Vagina (tissue), 2 donors: ENCODE measurements around the gene LRIT3.

Experiments
- CTCF ChIP-seq, 3 experiments: fragments of 450-650 bp in 2 of 3; fragments of 200-600 bp in 1 of 3; sonication (generic) in 1 of 3; IDR thresholded peaks; one replicate each; pipeline ENCODE4 v1.5.1; 2017 to 2019; ENCODE audit warnings: antibody characterized with exemption in 3 of 3, mild to moderate bottlenecking in 2 of 3, moderate library complexity in 2 of 3
- POLR2AphosphoS5 ChIP-seq, 2 donors: sonication (generic); formaldehyde crosslinking; IDR thresholded peaks; one replicate each; pipeline ENCODE4 v1.9.0; 2017; ENCODE audit warnings: antibody characterized with exemption in 2 of 2, mild to moderate bottlenecking in 2 of 2, low read depth in 1 of 2; ENCODE audit not compliant: insufficient read depth in 1 of 2

- TF ChIP-seq CTCF (IDR thresholded peaks at IDR 0.05) (no peak), POLR2AphosphoS5 (IDR thresholded peaks at IDR 0.05; ENCODE audit: insufficient read depth in 1 of 2, low read depth in 1 of 2) (no peak)
Observed at GRCh38 chr4:109846395-109847098, 1.4 kb upstream of the LRIT3 start.
